Testis (tissue), 3 donors: ENCODE results near the gene GALNT18. TPM values are rescaled to one million over a fixed set of nuclear protein-coding genes. Genes with fewer than 3 reads are reported as not detected.

ENCODE experiments used
- DNase-seq: peaks from one replicate; pipeline ENCODE4 v3.0.0-alpha.2; 2019
- H3K27ac ChIP-seq, 2 donors: fragments of 200-600 bp; sonication (generic); one replicate each; pipeline ENCODE4 v1.5.1; 2019
- H3K27me3 ChIP-seq: fragments of 200-600 bp; sonication (generic); one replicate; pipeline ENCODE4 v1.5.1; 2019
- H3K36me3 ChIP-seq: fragments of 200-600 bp; sonication (generic); one replicate; pipeline ENCODE4 v1.5.1; 2017; ENCODE audit warnings: low read depth; ENCODE audit errors: missing control alignments
- H3K4me1 ChIP-seq: fragments of 200-600 bp; sonication (generic); one replicate; pipeline ENCODE4 v1.5.1; 2019
- H3K4me3 ChIP-seq, 2 donors: fragments of 200-600 bp; sonication (generic); one replicate each; pipeline ENCODE4 v1.5.1; 2017 to 2019
- H3K9me3 ChIP-seq: fragments of 200-600 bp; sonication (generic); one replicate; pipeline ENCODE4 v1.5.1; 2017
- CTCF ChIP-seq, 3 experiments: fragments of 450-650 bp in 2 of 3; fragments of 200-600 bp in 1 of 3; sonication (generic) in 1 of 3; IDR thresholded peaks; one replicate each; pipeline ENCODE4 v1.5.1; 2016 to 2019; ENCODE audit warnings: antibody characterized with exemption in 3 of 3, mild to moderate bottlenecking in 2 of 3, moderate library complexity in 1 of 3
- POLR2A ChIP-seq: fragments of 450-650 bp; IDR thresholded peaks from one replicate; pipeline ENCODE4 v1.6.1; 2017; ENCODE audit warnings: antibody characterized with exemption, mild to moderate bottlenecking, moderate library complexity
- WGBS, 2 donors: methylation state at CpG; one replicate each; pipeline ENCODE4 v1.1.5; 2018; 5-methylcytosine and 5-hydroxymethylcytosine counted together
- intact Hi-C: fragments of 100-400 bp; cut with DNase I; formaldehyde crosslinking; loops from one replicate; pipeline ENCODE4 v1.15.1; 2023; ENCODE audit warnings: low total_unique reads
- polyA plus RNA-seq: library from polyadenylated mRNA; stranded (reverse); fragments of 350-450 nt; fragmentation: Illumina TruSeq; extraction: RNeasy Lipid Tissue Mini Kit (QIAGEN cat#74804); gene quantifications from one replicate; pipeline ENCODE4 v1.2.3, GENCODE V29; 2014; ENCODE audit warnings: low read depth, low replicate concordance; ENCODE audit not compliant: insufficient read depth
- total RNA-seq, 2 donors: library from RNA; depleted of rRNA; stranded (reverse); fragments of >200 nt; gene quantifications; one replicate each; pipeline ENCODE4 v1.2.3, GENCODE V29; 2016

GALNT18 gene
- total and polyA plus RNA-seq, 3 donors from 2014 or later, result 39.2 to 106 (median 73.9) TPM

- no peak for DNase-seq
- 89 to 93% methylated on average over 7 to 8 of the region's 8 CpGs for WGBS, 2 donors
- Histone ChIP-seq H3K27ac (no peak overlapping the region), H3K9me3 (no peaks in the 10 kb centered on the region), H3K27me3 (no peaks in the 10 kb centered on the region), H3K4me3 (no peak overlapping the region), H3K36me3 (no peaks in the 10 kb centered on the region), H3K4me1 (no peaks in the 10 kb centered on the region)
- intact Hi-C loops, result no loop called here
- TF ChIP-seq CTCF (IDR thresholded peaks at IDR 0.05) (no peak), POLR2A (no peak)
These were observed 7.6 kb upstream of the GALNT18 start for GRCh38 chr11:11629368-11629767.

GRCh38 chr11:11628651-11629050 is 6.8 kb upstream of the GALNT18 start:
- H3K9me3 ChIP-seq, result no peaks in the 10 kb centered on the region
- no peak overlapping the region for H3K27ac ChIP-seq
- DNase-seq, result no peak
- no peak overlapping the region for H3K4me3 ChIP-seq
- no peaks in the 10 kb centered on the region for H3K36me3 ChIP-seq
- no peaks in the 10 kb centered on the region for H3K4me1 ChIP-seq
- no peak for TF ChIP-seq POLR2A
- TF ChIP-seq CTCF (IDR thresholded peaks at IDR 0.05), result no peak
- H3K27me3 ChIP-seq, result no peaks in the 10 kb centered on the region
- 89 to 92% methylated on average over 4 of the region's 4 CpGs for WGBS, 2 donors
- intact Hi-C loops, result no loop called here

- WGBS, 2 donors, result 92 to 100% methylated on average over 1 of the region's 1 CpG
- H3K36me3 ChIP-seq, result no peaks in the 10 kb centered on the region
- H3K27me3 ChIP-seq, result no peaks in the 10 kb centered on the region
- H3K4me3 ChIP-seq, result no peak overlapping the region
- H3K27ac ChIP-seq, result no peak overlapping the region
- H3K9me3 ChIP-seq, result no peaks in the 10 kb centered on the region
- no peaks in the 10 kb centered on the region for H3K4me1 ChIP-seq
- intact Hi-C loops, result no loop called here
- TF ChIP-seq POLR2A (no peak), CTCF (IDR thresholded peaks at IDR 0.05) (no peak)
- DNase-seq, result no peak
These were observed 4.3 kb upstream of the GALNT18 start for GRCh38 chr11:11626128-11626527.

- Histone ChIP-seq H3K4me3 (no peak overlapping the region), H3K36me3 (no peaks in the 10 kb centered on the region), H3K4me1 (peaks cover 3% of the 10 kb centered on the region), H3K27me3 (no peaks in the 10 kb centered on the region), H3K9me3 (no peaks in the 10 kb centered on the region), H3K27ac (no peak overlapping the region)
- TF ChIP-seq CTCF (IDR thresholded peaks at IDR 0.05) (no peak), POLR2A (no peak)
- no peak for DNase-seq
- intact Hi-C loops, result no loop called here
- 93 to 97% methylated on average over 4 of the region's 4 CpGs for WGBS, 2 donors
These were observed 3.1 kb upstream of the GALNT18 start for GRCh38 chr11:11624926-11625325.

- Histone ChIP-seq H3K27ac (no peak overlapping the region), H3K27me3 (no peaks in the 10 kb centered on the region), H3K4me3 (no peak overlapping the region), H3K36me3 (no peaks in the 10 kb centered on the region), H3K4me1 (peaks cover 3% of the 10 kb centered on the region), H3K9me3 (no peaks in the 10 kb centered on the region)
- WGBS, 2 donors, result 91 to 94% methylated on average over 3 of the region's 3 CpGs
- intact Hi-C loops, result no loop called here
- DNase-seq, result no peak
- TF ChIP-seq CTCF (IDR thresholded peaks at IDR 0.05) (no peak), POLR2A (no peak)
These were observed 2.4 kb upstream of the GALNT18 start for GRCh38 chr11:11624204-11624603.
